ENCODE results near the gene ABCB10.
"Not testable (repeated sequence)": the region's sequence is repeated elsewhere in the genome, so short reads cannot be mapped to it uniquely, and the experiment has no call there.

DNA sequence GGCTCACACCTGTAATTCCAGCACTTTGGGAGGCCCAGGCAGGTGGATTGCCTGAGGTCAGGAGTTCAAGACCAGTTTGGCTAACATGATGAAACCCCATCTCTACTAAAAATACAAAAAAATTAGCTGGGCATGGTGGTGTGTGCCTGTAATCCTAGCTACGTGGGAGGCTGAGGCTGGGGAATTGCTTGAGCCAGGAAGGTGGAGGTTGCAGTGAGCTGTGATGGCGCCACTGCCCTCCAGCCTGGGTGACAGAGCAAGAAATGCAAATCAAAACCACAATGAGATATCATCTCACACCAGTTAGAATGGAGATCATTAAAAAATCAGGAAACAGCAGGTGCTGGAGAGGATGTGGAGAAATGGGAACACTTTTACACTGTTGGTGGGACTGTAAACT, 47.3 kb downstream of the ABCB10 start:
- not testable (repeated sequence) for TF ChIP-seq POLR2A (IDR thresholded peaks at IDR 0.05)
- TF ChIP-seq, protein P1, sequence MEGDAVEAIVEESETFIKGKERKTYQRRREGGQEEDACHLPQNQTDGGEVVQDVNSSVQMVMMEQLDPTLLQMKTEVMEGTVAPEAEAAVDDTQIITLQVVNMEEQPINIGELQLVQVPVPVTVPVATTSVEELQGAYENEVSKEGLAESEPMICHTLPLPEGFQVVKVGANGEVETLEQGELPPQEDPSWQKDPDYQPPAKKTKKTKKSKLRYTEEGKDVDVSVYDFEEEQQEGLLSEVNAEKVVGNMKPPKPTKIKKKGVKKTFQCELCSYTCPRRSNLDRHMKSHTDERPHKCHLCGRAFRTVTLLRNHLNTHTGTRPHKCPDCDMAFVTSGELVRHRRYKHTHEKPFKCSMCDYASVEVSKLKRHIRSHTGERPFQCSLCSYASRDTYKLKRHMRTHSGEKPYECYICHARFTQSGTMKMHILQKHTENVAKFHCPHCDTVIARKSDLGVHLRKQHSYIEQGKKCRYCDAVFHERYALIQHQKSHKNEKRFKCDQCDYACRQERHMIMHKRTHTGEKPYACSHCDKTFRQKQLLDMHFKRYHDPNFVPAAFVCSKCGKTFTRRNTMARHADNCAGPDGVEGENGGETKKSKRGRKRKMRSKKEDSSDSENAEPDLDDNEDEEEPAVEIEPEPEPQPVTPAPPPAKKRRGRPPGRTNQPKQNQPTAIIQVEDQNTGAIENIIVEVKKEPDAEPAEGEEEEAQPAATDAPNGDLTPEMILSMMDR (IDR thresholded peaks at IDR 0.05), result not testable (repeated sequence)
